Thyroid gland (tissue), 4 donors: Measurements from ENCODE around the gene COMP.

ENCODE experiments used
- CTCF ChIP-seq, 6 experiments: fragments of 200-600 bp in 3 of 6; fragments of 450-650 bp in 3 of 6; sonication (generic) in 3 of 6; IDR thresholded peaks; one replicate each; pipeline ENCODE4 v1.5.1; 2016 to 2019; ENCODE audit warnings: antibody characterized with exemption in 6 of 6, mild to moderate bottlenecking in 2 of 6, inconsistent platforms in 1 of 6, moderate library complexity in 1 of 6
- POLR2A ChIP-seq, 2 donors: fragments of 450-650 bp; IDR thresholded peaks; one replicate each; pipeline ENCODE4 v1.6.1; 2017; ENCODE audit warnings: antibody characterized with exemption in 2 of 2, mild to moderate bottlenecking in 2 of 2, moderate library complexity in 1 of 2

GRCh38 chr19:18804643-18805042 is 13.5 kb upstream of the COMP start:
- TF ChIP-seq CTCF (IDR thresholded peaks at IDR 0.05) = no peak
- TF ChIP-seq POLR2A (IDR thresholded peaks at IDR 0.05) = no peak
